Breast epithelium (tissue), 4 donors: ENCODE results near the gene TESMIN. TPM values are rescaled to one million over a fixed set of nuclear protein-coding genes. Genes with fewer than 3 reads are reported as not detected.

Experiments used
- DNase-seq, 2 donors: peaks; one replicate each; pipeline ENCODE4 v3.0.0-alpha.2; 2019; ENCODE audit warnings: low spot score in 2 of 2
- H3K27ac ChIP-seq, 2 donors: fragments of 200-600 bp; sonication (generic) in 1 of 2; one replicate each; pipeline ENCODE4 v1.5.1; 2016 to 2019; ENCODE audit warnings: mild to moderate bottlenecking in 1 of 2
- H3K27me3 ChIP-seq, 2 donors: fragments of 200-600 bp; sonication (generic) in 1 of 2; one replicate each; pipeline versions ENCODE4 v1.5.1 to v1.6.0; 2017 to 2019; ENCODE audit warnings: control low read depth in 1 of 2, mild to moderate bottlenecking in 1 of 2
- H3K36me3 ChIP-seq: fragments of 200-600 bp; one replicate; pipeline ENCODE4 v1.5.1; 2019
- H3K4me1 ChIP-seq, 2 donors: fragments of 200-600 bp; sonication (generic); one replicate each; pipeline ENCODE4 v1.5.1; 2016 to 2019; ENCODE audit warnings: control low read depth in 1 of 2
- H3K4me3 ChIP-seq, 3 donors: fragments of 200-600 bp; sonication (generic); 1 replicate in 2 of 3; 2 replicates in 1 of 3; pipeline ENCODE4 v1.5.1; 2016 to 2019; ENCODE audit warnings: mild to moderate bottlenecking in 3 of 3, moderate library complexity in 2 of 3
- H3K9me3 ChIP-seq, 2 donors: fragments of 200-600 bp; sonication (generic) in 1 of 2; one replicate each; pipeline ENCODE4 v1.5.1; 2016 to 2019; ENCODE audit warnings: control low read depth in 1 of 2
- CTCF ChIP-seq, 3 donors: fragments of 450-650 bp; IDR thresholded peaks; one replicate each; pipeline ENCODE4 v1.5.1; 2016 to 2017; ENCODE audit warnings: antibody characterized with exemption in 3 of 3, mild to moderate bottlenecking in 3 of 3, moderate library complexity in 3 of 3
- POLR2A ChIP-seq: fragments of 450-650 bp; IDR thresholded peaks from one replicate; pipeline ENCODE4 v1.6.1; 2016; ENCODE audit warnings: antibody characterized with exemption, mild to moderate bottlenecking, moderate library complexity
- POLR2AphosphoS5 ChIP-seq, 3 donors: sonication (generic); formaldehyde crosslinking; IDR thresholded peaks; one replicate each; pipeline ENCODE4 v1.6.1; 2017; ENCODE audit warnings: antibody characterized with exemption in 3 of 3
- intact Hi-C: fragments of 100-400 bp; cut with DNase I; formaldehyde crosslinking; loops from one replicate; pipeline ENCODE4 v1.15.1; 2023; ENCODE audit warnings: low total_unique reads
- total RNA-seq, 3 donors: library from RNA; depleted of rRNA; stranded (reverse); fragments of >200 nt; gene quantifications; one replicate each; pipeline ENCODE4 v1.1.0, GENCODE V29; 2016

Gene TESMIN
- total RNA-seq, 3 donors from 2014 or later = 0.48 to 9.8 (median 6.9) TPM

- Histone ChIP-seq H3K4me1 (peaks cover 4 to 6% of the 10 kb centered on the region in 2 donors), H3K27ac (no peak overlapping the region), H3K36me3 (no peaks in the 10 kb centered on the region), H3K27me3 (peaks cover 12 to 17% of the 10 kb centered on the region in 2 donors), H3K9me3 (no peaks in the 10 kb centered on the region), H3K4me3 (no peak overlapping the region)
- TF ChIP-seq POLR2AphosphoS5 (IDR thresholded peaks at IDR 0.05) (no peak), CTCF (IDR thresholded peaks at IDR 0.05) (no peak), POLR2A (no peak)
- intact Hi-C loops = no loop called here
- no peak for DNase-seq
Measured at GRCh38 chr11:68686486-68686885, 64.8 kb downstream of the TESMIN start.

- Histone ChIP-seq H3K27me3 (peaks cover 12 to 17% of the 10 kb centered on the region in 2 donors), H3K4me1 (peaks cover 4 to 6% of the 10 kb centered on the region in 2 donors), H3K36me3 (no peaks in the 10 kb centered on the region), H3K27ac (no peak overlapping the region), H3K9me3 (no peaks in the 10 kb centered on the region), H3K4me3 (peak overlapping the region in 1 of 3 donors; percentile 48)
- intact Hi-C loops = no loop called here
- no peak for DNase-seq
- TF ChIP-seq POLR2A (no peak), CTCF (IDR thresholded peaks at IDR 0.05) (no peak), POLR2AphosphoS5 (IDR thresholded peaks at IDR 0.05) (no peak)
Measured at GRCh38 chr11:68685656-68686380, 65.5 kb downstream of the TESMIN start.

- peaks cover 12 to 17% of the 10 kb centered on the region in 2 donors for H3K27me3 ChIP-seq
- H3K4me3 ChIP-seq = peak within 1 kb of the TSS; percentile 29 to 76 (median 48)
- intact Hi-C loops = no loop called here
- no peaks in the 10 kb centered on the region for H3K36me3 ChIP-seq
- H3K9me3 ChIP-seq = no peaks in the 10 kb centered on the region
- H3K4me1 ChIP-seq = peaks cover 4 to 6% of the 10 kb centered on the region in 2 donors
- TF ChIP-seq CTCF (IDR thresholded peaks at IDR 0.05) (no peak), POLR2A (no peak), POLR2AphosphoS5 (IDR thresholded peaks at IDR 0.05) (no peak)
- H3K27ac ChIP-seq = no peak within 1 kb of the TSS
- DNase-seq = no peak
Measured at GRCh38 chr11:68684385-68685356, 66.6 kb downstream of the TESMIN start, which contains the start of gene GAL. Gene GAL (plus strand): TSS chr11:68684544. CDS start chr11:68684924, 380 bp downstream.

- Histone ChIP-seq H3K9me3 (no peaks in the 10 kb centered on the region), H3K4me3 (peak overlapping the region; percentile 29 to 76 (median 48)), H3K4me1 (peaks cover 4 to 6% of the 10 kb centered on the region in 2 donors), H3K36me3 (no peaks in the 10 kb centered on the region), H3K27me3 (peaks cover 12 to 17% of the 10 kb centered on the region in 2 donors), H3K27ac (no peak overlapping the region)
- intact Hi-C loops = no loop called here
- TF ChIP-seq POLR2A = no peak
- TF ChIP-seq CTCF (IDR thresholded peaks at IDR 0.05) = no peak
- TF ChIP-seq POLR2AphosphoS5 (IDR thresholded peaks at IDR 0.05) = no peak
- no peak for DNase-seq
Measured at GRCh38 chr11:68683536-68684384, 67.6 kb downstream of the TESMIN start.
